ENCODE results near the gene SALL1. TPM values are rescaled to one million over a fixed set of nuclear protein-coding genes. Genes with fewer than 3 reads are reported as not detected.

Gene SALL1
- total RNA-seq, 1 experiment from 2014 or later: not detected

DNA sequence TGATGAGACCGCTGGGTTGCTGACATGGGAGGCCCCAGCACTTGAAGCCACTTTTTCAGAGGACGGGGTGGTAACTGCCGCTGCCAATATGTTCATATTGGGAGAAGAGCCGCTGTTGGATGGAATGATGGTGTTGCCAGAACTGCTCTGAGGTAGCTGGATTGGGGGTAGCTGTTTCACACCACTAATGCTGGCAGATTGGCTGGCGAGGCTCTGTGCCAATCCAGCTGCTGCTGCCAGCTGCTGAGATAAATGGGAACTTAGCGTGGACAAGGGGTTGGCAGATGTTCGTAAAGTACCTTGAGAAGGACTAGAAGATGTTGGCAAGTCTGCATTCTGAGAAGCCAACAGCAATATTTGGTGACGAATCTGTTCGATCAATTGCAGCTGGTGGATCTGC, 10.0 kb downstream of the SALL1 start:
- TF ChIP-seq, protein P1, sequence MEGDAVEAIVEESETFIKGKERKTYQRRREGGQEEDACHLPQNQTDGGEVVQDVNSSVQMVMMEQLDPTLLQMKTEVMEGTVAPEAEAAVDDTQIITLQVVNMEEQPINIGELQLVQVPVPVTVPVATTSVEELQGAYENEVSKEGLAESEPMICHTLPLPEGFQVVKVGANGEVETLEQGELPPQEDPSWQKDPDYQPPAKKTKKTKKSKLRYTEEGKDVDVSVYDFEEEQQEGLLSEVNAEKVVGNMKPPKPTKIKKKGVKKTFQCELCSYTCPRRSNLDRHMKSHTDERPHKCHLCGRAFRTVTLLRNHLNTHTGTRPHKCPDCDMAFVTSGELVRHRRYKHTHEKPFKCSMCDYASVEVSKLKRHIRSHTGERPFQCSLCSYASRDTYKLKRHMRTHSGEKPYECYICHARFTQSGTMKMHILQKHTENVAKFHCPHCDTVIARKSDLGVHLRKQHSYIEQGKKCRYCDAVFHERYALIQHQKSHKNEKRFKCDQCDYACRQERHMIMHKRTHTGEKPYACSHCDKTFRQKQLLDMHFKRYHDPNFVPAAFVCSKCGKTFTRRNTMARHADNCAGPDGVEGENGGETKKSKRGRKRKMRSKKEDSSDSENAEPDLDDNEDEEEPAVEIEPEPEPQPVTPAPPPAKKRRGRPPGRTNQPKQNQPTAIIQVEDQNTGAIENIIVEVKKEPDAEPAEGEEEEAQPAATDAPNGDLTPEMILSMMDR (IDR thresholded peaks at IDR 0.05; ENCODE audit: unreplicated experiment): no peak
- DNase-seq (ENCODE audit: unreplicated experiment): no peak
- Mint-ChIP-seq H3K27ac (ENCODE audit: low read depth, unreplicated experiment) (no peak overlapping the region), H3K4me3 (ENCODE audit: unreplicated experiment) (no peak overlapping the region), H3K4me1 (ENCODE audit: insufficient read depth, unreplicated experiment) (no peaks in the 10 kb centered on the region), H3K9me3 (ENCODE audit: unreplicated experiment) (no peaks in the 10 kb centered on the region), H3K27me3 (ENCODE audit: insufficient read depth, unreplicated experiment) (no peaks in the 10 kb centered on the region), H3K36me3 (ENCODE audit: insufficient read depth, unreplicated experiment) (no peaks in the 10 kb centered on the region)
- BruUV-seq (replicated peaks): no TSS peak
- CTCF ChIA-PET: no interaction called here
- POLR2A ChIA-PET: interaction anchor here (0.9 kb wide), 1 partner anchor 620 kb away, joined by 4 read pairs; no protein-coding TSS in a partner anchor
- intact Hi-C loops (cut with micrococcal nuclease): loop anchor here (10.0 kb wide), 1 partner anchor 384 kb away; no protein-coding TSS in a partner anchor

DNA sequence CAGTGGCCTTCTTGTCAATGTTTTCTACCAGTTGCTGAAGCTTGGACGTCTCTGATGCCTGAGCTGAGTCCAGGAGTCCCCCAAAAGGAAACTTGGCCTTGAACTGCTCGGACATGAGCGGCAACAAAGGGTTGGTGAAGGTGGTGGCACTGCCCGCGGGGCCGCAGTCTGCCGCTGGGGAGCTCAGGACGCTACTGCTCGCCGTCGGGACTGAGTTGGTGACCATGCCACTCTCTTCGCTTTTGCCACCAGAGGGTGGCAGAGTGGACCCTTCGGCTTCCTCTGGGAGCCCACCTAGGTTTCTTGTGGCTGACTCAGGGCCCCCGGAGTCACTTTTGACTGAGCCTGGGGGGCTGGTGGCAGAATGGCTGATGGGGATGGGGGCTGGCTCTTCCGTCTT, 11.0 kb downstream of the SALL1 start:
- Mint-ChIP-seq H3K4me1 (ENCODE audit: insufficient read depth, unreplicated experiment) (no peaks in the 10 kb centered on the region), H3K27ac (ENCODE audit: low read depth, unreplicated experiment) (no peak overlapping the region), H3K4me3 (ENCODE audit: unreplicated experiment) (no peak overlapping the region), H3K9me3 (ENCODE audit: unreplicated experiment) (no peaks in the 10 kb centered on the region), H3K36me3 (ENCODE audit: insufficient read depth, unreplicated experiment) (no peaks in the 10 kb centered on the region), H3K27me3 (ENCODE audit: insufficient read depth, unreplicated experiment) (no peaks in the 10 kb centered on the region)
- ChIA-PET CTCF (interaction anchor here (0.6 kb wide), 1 partner anchor 129 kb away, joined by 6 read pairs; no protein-coding TSS in a partner anchor), POLR2A (no interaction called here)
- TF ChIP-seq, protein P1 (IDR thresholded peaks at IDR 0.05; ENCODE audit: unreplicated experiment): no peak
- DNase-seq (ENCODE audit: unreplicated experiment): no peak
- intact Hi-C loops (cut with micrococcal nuclease): loop anchor here (10.0 kb wide), 1 partner anchor 385 kb away; no protein-coding TSS in a partner anchor
- BruUV-seq (replicated peaks): no TSS peak

DNA sequence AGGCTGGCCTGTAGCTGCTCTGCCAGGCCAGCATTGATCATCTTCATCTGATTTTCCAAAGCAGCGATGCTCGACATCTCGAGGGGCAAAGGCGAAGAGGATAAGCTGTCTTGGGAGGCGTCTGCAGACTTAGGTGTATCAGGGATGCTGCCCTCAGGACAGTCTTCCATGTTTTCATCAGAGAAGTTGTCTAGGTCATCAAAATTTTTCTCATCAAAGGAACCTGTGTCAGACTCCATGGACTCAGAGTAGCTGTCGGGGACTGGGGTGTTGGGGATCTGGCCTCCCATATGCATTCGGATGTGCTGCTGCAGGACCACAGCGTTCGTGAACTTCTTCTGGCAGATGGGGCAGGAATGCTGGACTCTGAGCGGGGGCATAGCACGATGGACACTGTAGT, 11.5 kb downstream of the SALL1 start:
- TF ChIP-seq, protein P1 (IDR thresholded peaks at IDR 0.05; ENCODE audit: unreplicated experiment): no peak
- ChIA-PET CTCF (interaction anchor here (0.6 kb wide), 1 partner anchor 129 kb away, joined by 6 read pairs; no protein-coding TSS in a partner anchor), POLR2A (no interaction called here)
- BruUV-seq (replicated peaks): no TSS peak
- Mint-ChIP-seq H3K4me3 (ENCODE audit: unreplicated experiment) (no peak overlapping the region), H3K4me1 (ENCODE audit: insufficient read depth, unreplicated experiment) (no peaks in the 10 kb centered on the region), H3K27ac (ENCODE audit: low read depth, unreplicated experiment) (no peak overlapping the region), H3K27me3 (ENCODE audit: insufficient read depth, unreplicated experiment) (no peaks in the 10 kb centered on the region), H3K36me3 (ENCODE audit: insufficient read depth, unreplicated experiment) (no peaks in the 10 kb centered on the region), H3K9me3 (ENCODE audit: unreplicated experiment) (no peaks in the 10 kb centered on the region)
- DNase-seq (ENCODE audit: unreplicated experiment): no peak
- intact Hi-C loops (cut with micrococcal nuclease): no loop called here

DNA sequence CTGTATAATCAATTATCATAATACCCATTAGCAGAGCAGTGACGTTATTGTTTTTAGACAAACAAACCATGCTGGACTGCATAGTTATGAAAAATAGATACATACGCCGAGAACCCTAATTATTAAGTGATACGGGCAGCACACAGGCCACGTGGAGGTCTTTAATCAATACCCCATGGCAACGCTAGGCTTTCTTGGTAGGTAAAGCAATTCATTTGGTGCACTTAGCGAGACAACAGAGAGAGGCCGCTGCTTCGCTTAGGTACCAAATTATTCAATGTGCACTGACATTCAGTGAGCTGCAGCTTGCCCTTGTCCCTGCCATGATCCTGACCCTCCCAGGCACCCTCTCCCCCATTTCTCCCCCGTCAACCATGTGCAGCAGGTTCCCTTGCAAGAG, 12.9 kb downstream of the SALL1 start:
- no peaks in the 10 kb centered on the region for H3K27me3 Mint-ChIP-seq (ENCODE audit: insufficient read depth, unreplicated experiment)
- H3K36me3 Mint-ChIP-seq (ENCODE audit: insufficient read depth, unreplicated experiment): no peaks in the 10 kb centered on the region
- no peaks in the 10 kb centered on the region for H3K4me1 Mint-ChIP-seq (ENCODE audit: insufficient read depth, unreplicated experiment)
- DNase-seq (ENCODE audit: unreplicated experiment): no peak
- POLR2A ChIA-PET: interaction anchor here (0.9 kb wide), 1 partner anchor 9 kb away, joined by 3 read pairs; no protein-coding TSS in a partner anchor
- BruUV-seq (replicated peaks): no TSS peak
- CTCF ChIA-PET: interaction anchor here (0.7 to 1.0 kb wide), 2 partner anchors 551 to 680 kb away, joined by 3 read pairs; no protein-coding TSS in a partner anchor
- no peak overlapping the region for H3K27ac Mint-ChIP-seq (ENCODE audit: low read depth, unreplicated experiment)
- TF ChIP-seq, protein P1 (IDR thresholded peaks at IDR 0.05; ENCODE audit: unreplicated experiment): no peak
- H3K9me3 Mint-ChIP-seq (ENCODE audit: unreplicated experiment): no peaks in the 10 kb centered on the region
- intact Hi-C loops (cut with micrococcal nuclease): no loop called here
- no peak overlapping the region for H3K4me3 Mint-ChIP-seq (ENCODE audit: unreplicated experiment)
